Left ventricle myocardium inferior (tissue), 1 donor: ENCODE data around the gene ANTXR2. TPM values are rescaled to one million over a fixed set of nuclear protein-coding genes. Genes with fewer than 3 reads are reported as not detected.

ENCODE experiments used
- DNase-seq: peaks from one replicate; pipeline ENCODE4 v3.0.0-alpha.2; 2020
- H3K27ac ChIP-seq: fragments of 200-600 bp; replicated peaks from 2 replicates; pipeline ENCODE4 v1.8.0; 2021
- H3K27me3 ChIP-seq: fragments of 200-600 bp; 2 replicates; pipeline ENCODE4 v1.8.0; 2021; ENCODE audit warnings: low read depth
- H3K36me3 ChIP-seq: fragments of 200-600 bp; 2 replicates; pipeline ENCODE4 v1.8.0; 2021
- H3K4me1 ChIP-seq: fragments of 200-600 bp; 2 replicates; pipeline ENCODE4 v1.8.0; 2021
- H3K4me3 ChIP-seq: fragments of 200-600 bp; 2 replicates; pipeline ENCODE4 v1.8.0; 2021; ENCODE audit warnings: mild to moderate bottlenecking, moderate library complexity
- H3K9me3 ChIP-seq: fragments of 200-600 bp; replicated peaks from 2 replicates; pipeline ENCODE4 v1.8.0; 2021
- CTCF ChIP-seq: fragments of 200-600 bp; IDR thresholded peaks from 2 replicates; pipeline ENCODE4 v1.8.0; 2021; ENCODE audit warnings: antibody characterized with exemption, mild to moderate bottlenecking, borderline replicate concordance
- intact Hi-C: fragments of 100-400 bp; cut with micrococcal nuclease; formaldehyde crosslinking; loops from one replicate; pipeline ENCODE4 v1.11.0; 2022
- total RNA-seq: library from RNA; stranded (reverse); fragmentation: NEBNext Ultra II Directional; extraction: Animal tissue kit (Norgen Biotek cat#: 25700); gene quantifications from one replicate; pipeline ENCODE4 v1.2.1, GENCODE V29; 2021
- donor health status: DM: no; HTN: yes; CAD: no; lungs with severe emphysema.

The ANTXR2 gene
- total RNA-seq, 1 donor from 2014 or later = 42.4 TPM

- Histone ChIP-seq H3K4me1 (peaks cover 37% of the 10 kb centered on the region), H3K9me3 (no peaks in the 10 kb centered on the region), H3K36me3 (peaks cover 31% of the 10 kb centered on the region), H3K4me3 (no peak overlapping the region), H3K27ac (no peak overlapping the region), H3K27me3 (no peaks in the 10 kb centered on the region)
- intact Hi-C loops = no loop called here
- TF ChIP-seq CTCF = peak; percentile 25
- DNase-seq = no peak
Observed at GRCh38 chr4:80033581-80033980, 39.4 kb downstream of the ANTXR2 start.

GRCh38 chr4:80029364-80029763, 43.7 kb downstream of the ANTXR2 start:
- TF ChIP-seq CTCF = no peak
- intact Hi-C loops = no loop called here
- H3K27ac ChIP-seq = no peak overlapping the region
- no peak overlapping the region for H3K4me3 ChIP-seq
- no peak for DNase-seq
- H3K9me3 ChIP-seq = no peaks in the 10 kb centered on the region
- peaks cover 51% of the 10 kb centered on the region for H3K36me3 ChIP-seq
- no peaks in the 10 kb centered on the region for H3K27me3 ChIP-seq
- H3K4me1 ChIP-seq = no peaks in the 10 kb centered on the region

- H3K4me3 ChIP-seq = no peak overlapping the region
- no peak for TF ChIP-seq CTCF
- peaks cover 61% of the 10 kb centered on the region for H3K36me3 ChIP-seq
- intact Hi-C loops = no loop called here
- H3K27me3 ChIP-seq = no peaks in the 10 kb centered on the region
- DNase-seq = no peak
- H3K4me1 ChIP-seq = no peaks in the 10 kb centered on the region
- H3K27ac ChIP-seq = no peak overlapping the region
- no peaks in the 10 kb centered on the region for H3K9me3 ChIP-seq
Observed at GRCh38 chr4:80027611-80028010, 45.4 kb downstream of the ANTXR2 start.

- H3K27me3 ChIP-seq = no peaks in the 10 kb centered on the region
- no peaks in the 10 kb centered on the region for H3K4me1 ChIP-seq
- H3K4me3 ChIP-seq = no peak overlapping the region
- peaks cover 55% of the 10 kb centered on the region for H3K36me3 ChIP-seq
- intact Hi-C loops = no loop called here
- H3K27ac ChIP-seq = no peak overlapping the region
- H3K9me3 ChIP-seq = no peaks in the 10 kb centered on the region
- TF ChIP-seq CTCF = no peak
- DNase-seq = no peak
Observed at GRCh38 chr4:80026100-80026499, 46.9 kb downstream of the ANTXR2 start.

- Histone ChIP-seq H3K27ac (no peak overlapping the region), H3K4me3 (no peak overlapping the region), H3K27me3 (no peaks in the 10 kb centered on the region), H3K36me3 (peaks cover 47% of the 10 kb centered on the region), H3K4me1 (no peaks in the 10 kb centered on the region), H3K9me3 (no peaks in the 10 kb centered on the region)
- DNase-seq = no peak
- intact Hi-C loops = no loop called here
- no peak for TF ChIP-seq CTCF
Observed at GRCh38 chr4:80024335-80024734, 48.7 kb downstream of the ANTXR2 start.

GRCh38 chr4:80022282-80022681, 50.7 kb downstream of the ANTXR2 start:
- H3K27ac ChIP-seq = no peak overlapping the region
- H3K36me3 ChIP-seq = peaks cover 46% of the 10 kb centered on the region
- TF ChIP-seq CTCF = no peak
- no peak overlapping the region for H3K4me3 ChIP-seq
- no peaks in the 10 kb centered on the region for H3K27me3 ChIP-seq
- no peaks in the 10 kb centered on the region for H3K4me1 ChIP-seq
- intact Hi-C loops = no loop called here
- no peak for DNase-seq
- H3K9me3 ChIP-seq = no peaks in the 10 kb centered on the region
